Measurements from ENCODE around the gene PCDHGA6. TPM values are rescaled to one million over a fixed set of nuclear protein-coding genes. Genes with fewer than 3 reads are reported as not detected.

Gene PCDHGA6
- total and polyA plus RNA-seq, 2 of the 8 experiments (the other 6 are each of a cell fraction or from before 2014, with no cell fraction given) = 1.4 to 2.0 TPM

- Histone ChIP-seq H3K18ac (ENCODE audit: extremely low read depth, low read length) (no peak overlapping the region), H2BK12ac (ENCODE audit: low read depth, low read length) (no peak overlapping the region), H2BK120ac (replicated peaks; ENCODE audit: low read depth, low read length) (no peak overlapping the region), H2BK15ac (ENCODE audit: low read length) (no peak overlapping the region), H4K8ac (ENCODE audit: extremely low read depth, insufficient read depth, low read length) (no peak overlapping the region), H3K14ac (ENCODE audit: insufficient read length) (no peak overlapping the region), H2BK20ac (ENCODE audit: low read length) (no peak overlapping the region), H3K36me3 (ENCODE audit: control insufficient read depth in 2 of 4, insufficient read depth in 4 of 4, low read length in 3 of 4) (peaks cover 0 to under 1% (median 0%) of the 10 kb centered on the region in 4 experiments; a peak in 2 of 8 replicates), H3K27ac (ENCODE audit: low read depth, low read length) (no peak overlapping the region), H3K23me2 (ENCODE audit: low read depth, low read length) (no peaks in the 10 kb centered on the region; the same call in 1 of the 2 replicates), H2AK5ac (ENCODE audit: low read depth, low read length) (no peak overlapping the region), H3K9me3 (ENCODE audit: insufficient read depth in 2 of 2, low read depth in 1 of 2, low read length in 1 of 2) (peaks cover 24 to 27% of the 10 kb centered on the region in 2 experiments), H3K4ac (replicated peaks; ENCODE audit: insufficient read length, low read depth, low read length) (no peak overlapping the region), H2BK5ac (ENCODE audit: low read depth, low read length) (no peak overlapping the region), H4K5ac (ENCODE audit: insufficient read length, low read depth, low read length) (no peak overlapping the region), H3K9ac (replicated peaks in 1 of 4; ENCODE audit: extremely low read depth in 1 of 4, low read depth in 3 of 4, low read length in 3 of 4) (no peak overlapping the region), H2AFZ (ENCODE audit: low read length) (no peak overlapping the region), H3K23ac (ENCODE audit: insufficient read length) (no peak overlapping the region), H3K4me2 (ENCODE audit: insufficient read depth in 1 of 2, low read depth in 2 of 2, low read length in 2 of 2) (no peak overlapping the region), H3K4me3 (ENCODE audit: extremely low read depth in 1 of 4, insufficient read depth in 2 of 4, low read depth in 3 of 4, low read length in 4 of 4) (no peak overlapping the region), H3K56ac (replicated peaks; ENCODE audit: insufficient read length, low read depth, low read length) (no peak overlapping the region), H4K20me1 (replicated peaks in 1 of 2; ENCODE audit: control insufficient read depth in 1 of 2, insufficient read depth in 2 of 2, low read length in 2 of 2) (no peaks in the 10 kb centered on the region), H3K79me1 (ENCODE audit: low read depth, low read length) (no peaks in the 10 kb centered on the region), H3K79me2 (ENCODE audit: control insufficient read depth in 1 of 2, insufficient read depth in 2 of 2, low read length in 2 of 2) (no peaks in the 10 kb centered on the region), H3K27me3 (replicated peaks in 1 of 4; ENCODE audit: control insufficient read depth in 3 of 4, extremely low read depth in 1 of 4, insufficient read depth in 3 of 4, low read length in 3 of 4) (no peaks in the 10 kb centered on the region; a peak in 1 of 7 replicates), H3K4me1 (replicated peaks in 1 of 4; ENCODE audit: control insufficient read depth in 3 of 4, insufficient read depth in 4 of 4, low read length in 3 of 4) (no peaks in the 10 kb centered on the region), H4K91ac (replicated peaks; ENCODE audit: insufficient read length, low read length) (no peak overlapping the region)
- CTCF ChIA-PET (ENCODE audit: partially characterized antibody) = interaction anchor here (0.7 to 1.0 kb wide), 3 partner anchors 28 to 160 kb away, joined by 3 to 4 read pairs (median 3); partner anchors contain the start of gene PCDHB14
- no peak for TF ChIP-seq E2F6 (IDR thresholded peaks at IDR 0.05)
- TF ChIP-seq SIRT6 (IDR thresholded peaks at IDR 0.05; ENCODE audit: low read length) = no peak
- TF ChIP-seq YY1 (IDR thresholded peaks at IDR 0.05; ENCODE audit: low read depth, low read length) = no peak
- no peak for TF ChIP-seq ZNF274 (IDR thresholded peaks at IDR 0.05; ENCODE audit: borderline replicate concordance, extremely low read depth, low read length)
- no peak for TF ChIP-seq JUN (IDR thresholded peaks at IDR 0.05; ENCODE audit: low read depth, low read length)
- TF ChIP-seq ASH2L (IDR thresholded peaks at IDR 0.05; ENCODE audit: low read length) = no peak
- no peak for TF ChIP-seq SUZ12 (IDR thresholded peaks at IDR 0.05; ENCODE audit: low read length)
- no peak for TF ChIP-seq ATF3 (IDR thresholded peaks at IDR 0.05; ENCODE audit: insufficient read depth, low read depth, low read length)
- no peak for TF ChIP-seq TAF7 (optimal IDR thresholded peaks at IDR 0.05; ENCODE audit: borderline replicate concordance, low read depth, low read length)
- DNase-seq (ENCODE audit: low read depth in 1 of 2, low spot score in 2 of 2) (no peak), FAIRE-seq (no peak)
- POLR2A ChIA-PET (ENCODE audit: partially characterized antibody) = no interaction called here
- WGBS, 2 experiments (ENCODE audit: extremely low coverage in 1 of 2, insufficient coverage in 1 of 2, insufficient read length in 1 of 2, insufficient replicate concordance in 2 of 2, low coverage in 1 of 2, low lambda C conversion rate in 2 of 2, missing lambda C conversion rate in 1 of 2) = 95% methylated on average over 21 of the region's 21 CpGs; no CpG with 5 or more reads in 1 of the 2 experiments
Observed at GRCh38 chr5:141383345-141383744, 9.7 kb downstream of the PCDHGA6 start.

Measured in H1 (cell line).